ENCODE data around the gene S100A5. TPM values are rescaled to one million over a fixed set of nuclear protein-coding genes. Genes with fewer than 3 reads are reported as not detected.

The S100A5 gene
- total RNA-seq, 1 experiment from 2014 or later, result not detected

DNA sequence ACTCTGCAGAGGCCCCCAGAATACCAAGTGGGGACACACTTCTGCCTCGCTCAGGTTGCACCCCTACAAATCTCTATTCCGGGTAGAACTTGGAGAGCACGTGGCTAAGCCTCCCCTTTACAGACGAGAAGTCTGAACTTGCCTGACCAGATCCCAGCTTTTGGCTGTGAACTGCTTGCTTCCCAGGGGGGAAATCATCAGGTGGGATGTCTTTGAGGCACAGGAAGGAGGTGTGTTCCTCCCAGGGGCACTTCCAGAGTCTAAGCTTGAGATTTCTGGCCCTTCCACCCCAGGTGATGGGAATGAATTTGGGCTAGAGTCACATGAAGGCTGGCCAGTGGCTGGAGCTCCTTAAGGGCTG lies 9.6 kb upstream of the S100A5 start:
- no peak overlapping the region for H3K4ac ChIP-seq (ENCODE audit: low read depth, low read length)
- WGBS (ENCODE audit: extremely low coverage, insufficient read length, low lambda C conversion rate), result no CpG with 5 or more reads among the region's 4 CpGs
- no peaks in the 10 kb centered on the region; the same call in 1 of the 2 replicates for H3K27me3 Mint-ChIP-seq (ENCODE audit: low read depth)
- no peak overlapping the region for H3K4me2 ChIP-seq (ENCODE audit: insufficient read depth, insufficient read length, low read length)
- no peak overlapping the region for H3T11ph ChIP-seq (ENCODE audit: low read length)
- no peak overlapping the region for H3K23ac ChIP-seq (ENCODE audit: insufficient read length, low read depth, low read length)
- no peaks in the 10 kb centered on the region for H3K79me2 ChIP-seq (ENCODE audit: insufficient read depth, low read length)
- DNase-seq, result no peak
- no peaks in the 10 kb centered on the region for H3K36me3 Mint-ChIP-seq (ENCODE audit: insufficient read depth in 1 of 3, low read depth in 3 of 3)
- no peak overlapping the region for H2AK5ac ChIP-seq (ENCODE audit: insufficient read length, low read length)
- H2BK12ac ChIP-seq (ENCODE audit: insufficient read length, low read depth, low read length), result no peak overlapping the region
- H2BK120ac ChIP-seq (ENCODE audit: low read depth, low read length, poor library complexity, severe bottlenecking), result no peak overlapping the region
- H3K27me3 ChIP-seq (ENCODE audit: insufficient read depth, low read length), result no peaks in the 10 kb centered on the region
- no peaks in the 10 kb centered on the region for H4K20me1 ChIP-seq (ENCODE audit: control insufficient read depth, insufficient read depth, insufficient read length)
- H3K9me3 Mint-ChIP-seq, result no peaks in the 10 kb centered on the region
- peak overlapping the region in 1 of 2 experiments; percentile 18; a peak in 1 of 5 replicates for H3K4me3 Mint-ChIP-seq
- peaks cover 41 to 59% of the 10 kb centered on the region in 2 experiments for H3K4me1 Mint-ChIP-seq
- H3K27ac Mint-ChIP-seq, result peak overlapping the region in 1 of 3 experiments; percentile 46; a peak in 1 of 7 replicates
- no peak overlapping the region for H3K9ac ChIP-seq (ENCODE audit: extremely low read depth, insufficient read length, low read length)
- H2BK5ac ChIP-seq (ENCODE audit: insufficient read length, low read length), result no peak overlapping the region
- H3K9me3 ChIP-seq (ENCODE audit: control insufficient read depth, low read depth, low read length), result no peaks in the 10 kb centered on the region
- H2BK20ac ChIP-seq (ENCODE audit: low read depth, low read length, poor library complexity, severe bottlenecking), result no peak overlapping the region
- no peak overlapping the region for H3K27ac ChIP-seq (ENCODE audit: insufficient read length, low read depth, low read length)
- H4K91ac ChIP-seq (ENCODE audit: insufficient read length, low read depth, low read length), result no peak overlapping the region
- peak overlapping the region; percentile 39 for H3K14ac ChIP-seq (ENCODE audit: insufficient read depth, low read length)
- peaks cover under 1% of the 10 kb centered on the region; the same call in 1 of the 2 replicates for H3K4me1 ChIP-seq (ENCODE audit: insufficient read depth, low read length)
- H3K18ac ChIP-seq (ENCODE audit: insufficient read length, low read depth, low read length), result no peak overlapping the region
- H2AFZ ChIP-seq (ENCODE audit: low read length), result no peak overlapping the region
- H4K5ac ChIP-seq (ENCODE audit: insufficient read length, low read depth, low read length), result no peak overlapping the region
- no peaks in the 10 kb centered on the region for H3K23me2 ChIP-seq (ENCODE audit: insufficient read length, low read depth, low read length, poor library complexity, severe bottlenecking)
- H3K56ac ChIP-seq (ENCODE audit: insufficient read length, low read depth, low read length), result no peak overlapping the region
- no peak overlapping the region for H2BK15ac ChIP-seq (ENCODE audit: low read depth, low read length)
- H3K79me1 ChIP-seq (ENCODE audit: insufficient read depth, low read depth, low read length, poor library complexity, severe bottlenecking), result no peaks in the 10 kb centered on the region
- no peak for TF ChIP-seq CTCF (conservative IDR thresholded peaks at IDR 0.05)
- H4K8ac ChIP-seq (replicated peaks; ENCODE audit: insufficient read length, low read depth, low read length), result no peak overlapping the region
